Heart left ventricle (tissue), 16 donors: ENCODE measurements around the gene ACOT12. TPM values are rescaled to one million over a fixed set of nuclear protein-coding genes. Genes with fewer than 3 reads are reported as not detected.
"Not testable (repeated sequence)": the region's sequence is repeated elsewhere in the genome, so short reads cannot be mapped to it uniquely, and the experiment has no call there.

Experiments
- ATAC-seq, 4 donors: fragments of 200-7000 bp; cut with Tn5 transposase; one replicate each; pipeline ENCODE4 v1.9.1; 2020 to 2022; ENCODE audit warnings: moderate library complexity in 4 of 4, mild to moderate bottlenecking in 3 of 4, moderate number of reproducible peaks in 1 of 4
- DNase-seq, 5 donors: peaks; one replicate each; pipeline ENCODE4 v3.0.0-alpha.2; 2020
- H3K27ac ChIP-seq, 12 donors: fragments of 200-600 bp; sonication (generic) in 4 of 12; one replicate each; pipeline versions ENCODE4 v1.5.0 to v1.8.0; 2016 to 2022; ENCODE audit warnings: mild to moderate bottlenecking in 2 of 12
- H3K27me3 ChIP-seq, 9 donors: fragments of 200-600 bp; sonication (generic) in 2 of 9; one replicate each; pipeline versions ENCODE4 v1.5.1 to v1.8.0; 2016 to 2022; ENCODE audit warnings: mild to moderate bottlenecking in 3 of 9
- H3K36me3 ChIP-seq, 9 donors: fragments of 200-600 bp; sonication (generic) in 2 of 9; one replicate each; pipeline versions ENCODE4 v1.5.0 to v1.8.0; 2018 to 2022; ENCODE audit warnings: mild to moderate bottlenecking in 2 of 9
- H3K4me1 ChIP-seq, 12 donors: fragments of 200-600 bp; sonication (generic) in 4 of 12; one replicate each; pipeline versions ENCODE4 v1.5.0 to v1.8.0; 2016 to 2022; ENCODE audit warnings: mild to moderate bottlenecking in 3 of 12
- H3K4me3 ChIP-seq, 12 donors: fragments of 200-600 bp; sonication (generic) in 4 of 12; one replicate each; pipeline versions ENCODE4 v1.5.0 to v1.8.0; 2017 to 2022; ENCODE audit warnings: mild to moderate bottlenecking in 9 of 12, moderate library complexity in 4 of 12
- H3K9me3 ChIP-seq, 12 donors: fragments of 200-600 bp; sonication (generic) in 4 of 12; one replicate each; pipeline versions ENCODE4 v1.5.0 to v1.8.0; 2016 to 2022; ENCODE audit warnings: mild to moderate bottlenecking in 1 of 12
- CTCF ChIP-seq, 12 donors: fragments of 200-600 bp; sonication (generic) in 4 of 12; IDR thresholded peaks; one replicate each; pipeline versions ENCODE4 v1.5.0 to v1.8.0; 2018 to 2022; ENCODE audit warnings: antibody characterized with exemption in 12 of 12, mild to moderate bottlenecking in 5 of 12
- POLR2A ChIP-seq, 2 donors: fragments of 450-650 bp; IDR thresholded peaks; one replicate each; pipeline ENCODE4 v1.6.1; 2017; ENCODE audit warnings: antibody characterized with exemption in 2 of 2, mild to moderate bottlenecking in 2 of 2, moderate library complexity in 2 of 2
- WGBS, 4 donors: extraction: QIAGEN DNeasy Blood & Tissue Kit in 2 of 4; methylation state at CpG; one replicate each; pipeline versions ENCODE4 v1.1.5 to v1.1.7; 2013 to 2018; 5-methylcytosine and 5-hydroxymethylcytosine counted together
- intact Hi-C, 10 donors: fragments of 100-400 bp; cut with DNase I; formaldehyde crosslinking; loops; one replicate each; pipeline versions ENCODE4 v1.11.1 to v1.14.2; 2022
- polyA plus RNA-seq, 2 donors: library from polyadenylated mRNA; stranded (reverse); fragments of 200-250 nt; gene quantifications; one replicate each; pipeline ENCODE4 v1.2.3, GENCODE V29; 2013
- total RNA-seq, 9 donors: library from RNA; depleted of rRNA in 2 of 9; stranded (reverse); fragments of >200 nt in 2 of 9; fragmentation: NEBNext Ultra II Directional in 3 of 9; extraction: Animal tissue kit (Norgen Biotek cat#: 25700) in 3 of 9; gene quantifications; one replicate each; pipeline versions ENCODE4 v1.1.0 to v1.2.4, GENCODE V29; 2016 to 2023
- donor health status: ischemic (EF 13 %, LVEDD 7.1; RV severe dilation, severe dysfunction).
- donor health status: healthy with polysubstance abuse.
- donor health status: DM: no; HTN: yes; CAD: no.
- donor health status: DM: no; HTN: no; CAD: no.
- donor health status: ischemic (EF 25% LVEDD 6.9; RV normal size, moderate dysfunction).
- donor health status: ischemic (EF 25% LVEDD 5.7; RV mildly dilated, moderate dysfunction).
- donor health status: healthy.
- donor health status: DM: yes; HTN: yes; CAD: no.
- donor health status: ischemic (EF 35%, LVEDD 5.7; RV mildly dilated, moderate dysfunction).
- donor health status: nonischemic (EF 11% LVEDD 7.7; RV severe dilation, severe dysfunction).
- donor health status: DM: yes; HTN: yes; CAD: no.
- donor health status: PGD.
- donor health status: ischemic (EF 29% LVEDD 5.4; RV normal size, mild dysfunction).
- donor health status: nonischemic (EF 23%, LVEDD 6.1; RV moderate dilation, normal function).

Gene ACOT12
- total and polyA plus RNA-seq, 11 donors = not detected

DNA sequence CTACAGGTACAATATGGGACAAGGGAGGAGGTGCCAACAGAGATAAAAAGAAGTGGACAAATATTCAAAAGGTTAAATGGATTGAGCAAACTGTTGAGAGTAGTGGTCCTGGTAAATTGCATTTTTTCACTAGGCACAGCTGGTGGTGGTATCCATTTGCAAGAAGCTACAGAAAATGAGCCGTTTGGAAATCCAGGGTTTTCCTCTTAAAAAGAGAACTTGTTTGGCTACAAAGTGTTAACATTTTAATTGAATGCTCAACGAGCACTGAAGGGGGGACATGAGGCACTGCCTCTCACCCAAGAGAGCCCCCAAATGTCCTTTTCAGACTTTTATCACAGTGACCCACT lies 93.0 kb downstream of the ACOT12 start:
- DNase-seq (no peak), ATAC-seq (no peak)
- WGBS, 4 donors = 0% methylated on average over 2 of the region's 2 CpGs
- intact Hi-C loops = loop anchor here in 4 of 10 donors (5.0 to 10.0 kb wide), 3 partner anchors 69 to 616 kb away; partner anchors contain the start of gene CKMT2 (in 1 of the 4)
- H3K4me1 ChIP-seq = peaks cover 0 to 52% (median 34%) of the 10 kb centered on the region in 12 donors
- H3K27me3 ChIP-seq = no peaks in the 10 kb centered on the region
- no peaks in the 10 kb centered on the region for H3K9me3 ChIP-seq
- peak overlapping the region; percentile 74 to 96 (median 92) for H3K27ac ChIP-seq
- no peak for TF ChIP-seq POLR2A (IDR thresholded peaks at IDR 0.05)
- H3K4me3 ChIP-seq = peak overlapping the region; percentile 73 to 95 (median 87)
- peaks cover 0 to 13% (median 4%) of the 10 kb centered on the region in 9 donors for H3K36me3 ChIP-seq

- no peaks in the 10 kb centered on the region for H3K27me3 ChIP-seq
- H3K4me1 ChIP-seq = peaks cover 0 to 45% (median 25%) of the 10 kb centered on the region in 12 donors
- intact Hi-C loops = loop anchor here in 4 of 10 donors (5.0 to 10.0 kb wide), 5 partner anchors 53 to 610 kb away; no protein-coding TSS in a partner anchor
- H3K27ac ChIP-seq = no peak overlapping the region
- peaks cover 0 to 13% (median 3%) of the 10 kb centered on the region in 12 donors for H3K9me3 ChIP-seq
- ATAC-seq (no peak), DNase-seq (no peak)
- TF ChIP-seq POLR2A (IDR thresholded peaks at IDR 0.05) (no peak), CTCF (IDR thresholded peaks at IDR 0.05) (no peak)
- WGBS, 4 donors = 81 to 90% (median 83%) methylated on average over 4 of the region's 4 CpGs
- H3K4me3 ChIP-seq = no peak overlapping the region
- H3K36me3 ChIP-seq = peaks cover 0 to 4% (median 0%) of the 10 kb centered on the region in 9 donors
Observed at GRCh38 chr5:81297531-81297930, 96.4 kb downstream of the ACOT12 start.

DNA sequence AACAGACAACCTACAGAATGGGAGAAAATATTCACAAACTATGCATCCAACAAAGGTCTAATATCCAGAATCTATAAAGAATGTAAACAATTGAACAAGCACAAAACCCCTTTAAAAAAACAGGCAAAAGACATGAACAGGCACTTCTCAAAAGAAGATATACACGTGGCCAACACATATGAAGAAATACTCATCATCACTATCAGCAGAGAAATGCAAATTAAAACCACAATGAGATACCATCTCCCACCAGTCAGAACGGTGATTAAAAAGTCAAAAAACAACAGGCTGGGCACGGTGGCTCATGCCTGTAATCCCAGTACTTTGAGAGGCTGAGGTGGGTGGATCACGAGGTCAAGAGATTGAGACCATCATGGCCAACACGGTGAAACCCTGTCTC lies 99.9 kb downstream of the ACOT12 start:
- Histone ChIP-seq H3K9me3 (peaks cover 0 to 32% (median 14%) of the 10 kb centered on the region in 12 donors), H3K36me3 (peaks cover 0 to 20% (median 0%) of the 10 kb centered on the region in 9 donors), H3K4me1 (peaks cover 0 to 19% (median 3%) of the 10 kb centered on the region in 12 donors)
- not testable (repeated sequence) for H3K4me3 ChIP-seq, DNase-seq, ATAC-seq, H3K27ac ChIP-seq, H3K27me3 ChIP-seq
- 94 to 97% (median 96%) methylated on average over 5 of the region's 5 CpGs for WGBS, 4 donors
- intact Hi-C loops = loop anchor here in 3 of 10 donors (10.0 kb wide), 3 partner anchors 49 to 99 kb away; no protein-coding TSS in a partner anchor

DNA sequence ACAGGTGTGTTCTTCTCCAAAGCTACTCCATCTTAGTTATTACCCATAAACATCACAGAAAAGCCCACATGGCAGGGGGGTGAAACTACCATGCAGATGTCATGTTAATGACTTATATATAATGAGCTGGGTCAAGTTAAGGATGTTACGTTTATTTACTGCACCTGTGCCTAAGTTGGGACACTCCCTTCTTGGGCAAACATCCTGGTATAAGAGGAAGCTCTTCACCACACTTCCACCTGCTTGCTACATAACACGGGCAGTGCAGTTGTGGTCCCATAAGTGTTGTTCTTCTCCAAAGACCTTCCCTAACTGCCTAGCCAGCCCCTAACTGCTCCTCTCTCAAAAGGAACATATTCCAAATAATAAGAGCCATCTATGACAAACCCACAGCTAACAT lies 101.8 kb downstream of the ACOT12 start:
- H3K4me1 ChIP-seq = peaks cover 0 to 1% (median 0%) of the 10 kb centered on the region in 12 donors
- H3K4me3 ChIP-seq = no peak overlapping the region
- intact Hi-C loops = loop anchor here in 3 of 10 donors (10.0 kb wide), 3 partner anchors 47 to 97 kb away; no protein-coding TSS in a partner anchor
- 92 to 100% (median 93%) methylated on average over 2 of the region's 2 CpGs for WGBS, 4 donors
- H3K27me3 ChIP-seq = no peaks in the 10 kb centered on the region
- no peak overlapping the region for H3K27ac ChIP-seq
- TF ChIP-seq CTCF (IDR thresholded peaks at IDR 0.05) (no peak), POLR2A (IDR thresholded peaks at IDR 0.05) (no peak)
- ATAC-seq (no peak), DNase-seq (no peak)
- H3K9me3 ChIP-seq = peaks cover 0 to 32% (median 14%) of the 10 kb centered on the region in 12 donors
- peaks cover 0 to 20% (median 0%) of the 10 kb centered on the region in 9 donors for H3K36me3 ChIP-seq

GRCh38 chr5:81290146-81290545 lies 103.8 kb downstream of the ACOT12 start:
- TF ChIP-seq POLR2A (IDR thresholded peaks at IDR 0.05) (no peak), CTCF (IDR thresholded peaks at IDR 0.05) (no peak)
- Histone ChIP-seq H3K9me3 (peaks cover 0 to 32% (median 14%) of the 10 kb centered on the region in 12 donors), H3K4me1 (no peaks in the 10 kb centered on the region), H3K36me3 (peaks cover 0 to 25% (median 0%) of the 10 kb centered on the region in 9 donors), H3K27me3 (no peaks in the 10 kb centered on the region), H3K4me3 (no peak overlapping the region), H3K27ac (no peak overlapping the region)
- 88 to 95% (median 92%) methylated on average over 1 of the region's 1 CpG for WGBS, 4 donors
- ATAC-seq (no peak), DNase-seq (no peak)
- intact Hi-C loops = loop anchor here in 3 of 10 donors (10.0 kb wide), 3 partner anchors 45 to 95 kb away; no protein-coding TSS in a partner anchor
